ENCODE data around the gene DRD4. TPM values are rescaled to one million over a fixed set of nuclear protein-coding genes. Genes with fewer than 3 reads are reported as not detected.
A peak's percentile ranks its signal among the peaks of the same experiment; 100 is the strongest.

Gene DRD4
- total and polyA plus RNA-seq, 2 of the 13 experiments (the other 11 are each of a cell fraction or from before 2014, with no cell fraction given): 0.09 to 0.13 TPM

DNA sequence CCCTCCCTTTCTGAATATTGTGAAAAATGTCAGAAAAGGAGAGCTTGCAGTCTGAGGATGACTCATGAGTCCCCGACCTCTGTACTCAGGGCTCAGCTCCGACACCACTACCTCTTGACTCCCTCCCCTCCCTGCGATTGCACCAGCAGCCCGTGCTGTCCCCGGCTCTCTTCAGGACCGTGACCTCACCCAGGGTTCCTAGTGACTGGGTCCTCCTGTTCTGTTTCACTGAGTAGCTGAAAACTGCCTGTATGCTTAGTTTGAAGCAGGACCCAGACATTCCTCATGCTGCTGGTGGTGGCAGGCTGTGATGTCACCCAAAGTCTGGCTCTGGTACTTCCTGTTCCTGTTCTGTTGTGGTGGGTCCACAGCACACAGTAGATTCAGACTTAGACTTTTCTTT, 49.1 kb upstream of the DRD4 start (continued):
- TF ChIP-seq SALL1 (CRISPR knock-in tag; IDR thresholded peaks at IDR 0.05) (peak; percentile 89), ZNF772 (CRISPR knock-in tag; IDR thresholded peaks at IDR 0.05) (peak; percentile 68), ZNF124 (CRISPR knock-in tag; IDR thresholded peaks at IDR 0.05) (peak; percentile 71; the same call in 1 of the 2 replicates), ARNTL (CRISPR knock-in tag; IDR thresholded peaks at IDR 0.05) (peak; percentile 60; the same call in 1 of the 2 replicates), ZSCAN25 (CRISPR knock-in tag; IDR thresholded peaks at IDR 0.05) (peak; percentile 92), TBL1XR1 (IDR thresholded peaks at IDR 0.05; ENCODE audit: borderline replicate concordance, low read length, partially characterized antibody) (peak; percentile 33), ZNF354B (CRISPR knock-in tag; IDR thresholded peaks at IDR 0.05) (no peak), SUZ12 (IDR thresholded peaks at IDR 0.05; ENCODE audit: low read depth, low read length) (no peak), TRIM24 (CRISPR knock-in tag; IDR thresholded peaks at IDR 0.05) (no peak), DMAP1 (CRISPR knock-in tag; IDR thresholded peaks at IDR 0.05) (peak; percentile 63; the same call in 1 of the 2 replicates), SIX4 (CRISPR knock-in tag; IDR thresholded peaks at IDR 0.05) (no peak; the same call in 1 of the 2 replicates), ZNF605 (CRISPR knock-in tag; IDR thresholded peaks at IDR 0.05) (peak; percentile 35; the same call in 1 of the 2 replicates), ZSCAN21 (CRISPR knock-in tag; IDR thresholded peaks at IDR 0.05; ENCODE audit: borderline replicate concordance) (peak; percentile 81), ZNF367 (CRISPR knock-in tag; IDR thresholded peaks at IDR 0.05; ENCODE audit: borderline replicate concordance) (no peak), FOXC1 (CRISPR knock-in tag; IDR thresholded peaks at IDR 0.05; ENCODE audit: borderline replicate concordance) (0 out of 2 replicates have a peak, but pooled peaks have one; percentile 39), HMG20B (CRISPR knock-in tag; conservative IDR thresholded peaks at IDR 0.05) (peak; percentile 74), ZNF672 (CRISPR knock-in tag; IDR thresholded peaks at IDR 0.05) (no peak), ZNF441 (CRISPR knock-in tag; IDR thresholded peaks at IDR 0.05; ENCODE audit: borderline replicate concordance) (peak; percentile 84; the same call in 1 of the 2 replicates)
- TF ChIP-seq, protein P1, sequence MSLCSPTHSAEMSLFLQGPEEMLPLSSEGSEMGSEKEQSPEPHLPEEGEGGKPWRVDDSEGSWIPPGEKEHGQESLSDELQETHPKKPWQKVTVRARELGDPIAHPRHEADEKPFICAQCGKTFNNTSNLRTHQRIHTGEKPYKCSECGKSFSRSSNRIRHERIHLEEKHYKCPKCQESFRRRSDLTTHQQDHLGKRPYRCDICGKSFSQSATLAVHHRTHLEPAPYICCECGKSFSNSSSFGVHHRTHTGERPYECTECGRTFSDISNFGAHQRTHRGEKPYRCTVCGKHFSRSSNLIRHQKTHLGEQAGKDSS (CRISPR knock-in tag; IDR thresholded peaks at IDR 0.05; ENCODE audit: borderline replicate concordance, low read depth): peak; percentile 49; the same call in 1 of the 2 replicates
- TF ChIP-seq, protein P2, sequence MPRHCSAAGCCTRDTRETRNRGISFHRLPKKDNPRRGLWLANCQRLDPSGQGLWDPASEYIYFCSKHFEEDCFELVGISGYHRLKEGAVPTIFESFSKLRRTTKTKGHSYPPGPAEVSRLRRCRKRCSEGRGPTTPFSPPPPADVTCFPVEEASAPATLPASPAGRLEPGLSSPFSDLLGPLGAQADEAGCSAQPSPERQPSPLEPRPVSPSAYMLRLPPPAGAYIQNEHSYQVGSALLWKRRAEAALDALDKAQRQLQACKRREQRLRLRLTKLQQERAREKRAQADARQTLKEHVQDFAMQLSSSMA (CRISPR knock-in tag; IDR thresholded peaks at IDR 0.05): 0 out of 2 replicates have a peak, but pooled peaks have one; percentile 51
- TF ChIP-seq, protein P3, sequence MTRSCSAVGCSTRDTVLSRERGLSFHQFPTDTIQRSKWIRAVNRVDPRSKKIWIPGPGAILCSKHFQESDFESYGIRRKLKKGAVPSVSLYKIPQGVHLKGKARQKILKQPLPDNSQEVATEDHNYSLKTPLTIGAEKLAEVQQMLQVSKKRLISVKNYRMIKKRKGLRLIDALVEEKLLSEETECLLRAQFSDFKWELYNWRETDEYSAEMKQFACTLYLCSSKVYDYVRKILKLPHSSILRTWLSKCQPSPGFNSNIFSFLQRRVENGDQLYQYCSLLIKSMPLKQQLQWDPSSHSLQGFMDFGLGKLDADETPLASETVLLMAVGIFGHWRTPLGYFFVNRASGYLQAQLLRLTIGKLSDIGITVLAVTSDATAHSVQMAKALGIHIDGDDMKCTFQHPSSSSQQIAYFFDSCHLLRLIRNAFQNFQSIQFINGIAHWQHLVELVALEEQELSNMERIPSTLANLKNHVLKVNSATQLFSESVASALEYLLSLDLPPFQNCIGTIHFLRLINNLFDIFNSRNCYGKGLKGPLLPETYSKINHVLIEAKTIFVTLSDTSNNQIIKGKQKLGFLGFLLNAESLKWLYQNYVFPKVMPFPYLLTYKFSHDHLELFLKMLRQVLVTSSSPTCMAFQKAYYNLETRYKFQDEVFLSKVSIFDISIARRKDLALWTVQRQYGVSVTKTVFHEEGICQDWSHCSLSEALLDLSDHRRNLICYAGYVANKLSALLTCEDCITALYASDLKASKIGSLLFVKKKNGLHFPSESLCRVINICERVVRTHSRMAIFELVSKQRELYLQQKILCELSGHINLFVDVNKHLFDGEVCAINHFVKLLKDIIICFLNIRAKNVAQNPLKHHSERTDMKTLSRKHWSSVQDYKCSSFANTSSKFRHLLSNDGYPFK (CRISPR knock-in tag; IDR thresholded peaks at IDR 0.05; ENCODE audit: borderline replicate concordance): no peak
- TF ChIP-seq, protein P4, sequence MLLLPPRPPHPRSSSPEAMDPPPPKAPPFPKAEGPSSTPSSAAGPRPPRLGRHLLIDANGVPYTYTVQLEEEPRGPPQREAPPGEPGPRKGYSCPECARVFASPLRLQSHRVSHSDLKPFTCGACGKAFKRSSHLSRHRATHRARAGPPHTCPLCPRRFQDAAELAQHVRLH (CRISPR knock-in tag; IDR thresholded peaks at IDR 0.05; ENCODE audit: borderline replicate concordance, low read depth): peak; percentile 49; the same call in 1 of the 2 replicates
- TF ChIP-seq, protein P5, sequence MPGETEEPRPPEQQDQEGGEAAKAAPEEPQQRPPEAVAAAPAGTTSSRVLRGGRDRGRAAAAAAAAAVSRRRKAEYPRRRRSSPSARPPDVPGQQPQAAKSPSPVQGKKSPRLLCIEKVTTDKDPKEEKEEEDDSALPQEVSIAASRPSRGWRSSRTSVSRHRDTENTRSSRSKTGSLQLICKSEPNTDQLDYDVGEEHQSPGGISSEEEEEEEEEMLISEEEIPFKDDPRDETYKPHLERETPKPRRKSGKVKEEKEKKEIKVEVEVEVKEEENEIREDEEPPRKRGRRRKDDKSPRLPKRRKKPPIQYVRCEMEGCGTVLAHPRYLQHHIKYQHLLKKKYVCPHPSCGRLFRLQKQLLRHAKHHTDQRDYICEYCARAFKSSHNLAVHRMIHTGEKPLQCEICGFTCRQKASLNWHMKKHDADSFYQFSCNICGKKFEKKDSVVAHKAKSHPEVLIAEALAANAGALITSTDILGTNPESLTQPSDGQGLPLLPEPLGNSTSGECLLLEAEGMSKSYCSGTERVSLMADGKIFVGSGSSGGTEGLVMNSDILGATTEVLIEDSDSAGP (CRISPR knock-in tag; IDR thresholded peaks at IDR 0.05; ENCODE audit: borderline replicate concordance): no peak
- TF ChIP-seq, protein P6, sequence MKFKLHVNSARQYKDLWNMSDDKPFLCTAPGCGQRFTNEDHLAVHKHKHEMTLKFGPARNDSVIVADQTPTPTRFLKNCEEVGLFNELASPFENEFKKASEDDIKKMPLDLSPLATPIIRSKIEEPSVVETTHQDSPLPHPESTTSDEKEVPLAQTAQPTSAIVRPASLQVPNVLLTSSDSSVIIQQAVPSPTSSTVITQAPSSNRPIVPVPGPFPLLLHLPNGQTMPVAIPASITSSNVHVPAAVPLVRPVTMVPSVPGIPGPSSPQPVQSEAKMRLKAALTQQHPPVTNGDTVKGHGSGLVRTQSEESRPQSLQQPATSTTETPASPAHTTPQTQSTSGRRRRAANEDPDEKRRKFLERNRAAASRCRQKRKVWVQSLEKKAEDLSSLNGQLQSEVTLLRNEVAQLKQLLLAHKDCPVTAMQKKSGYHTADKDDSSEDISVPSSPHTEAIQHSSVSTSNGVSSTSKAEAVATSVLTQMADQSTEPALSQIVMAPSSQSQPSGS (CRISPR knock-in tag; IDR thresholded peaks at IDR 0.05): peak; percentile 87

Measured in HepG2 (cell line).